ENCODE measurements around the gene DAZAP1.
A peak's percentile ranks its signal among the peaks of the same experiment; 100 is the strongest.

Gene DAZAP1

GRCh38 chr19:1447504-1447903, 40.1 kb downstream of the DAZAP1 start:
- ATAC-seq: no peak
- no peak for TF ChIP-seq PATZ1 (CRISPR knock-in tag; IDR thresholded peaks at IDR 0.05; ENCODE audit: borderline replicate concordance)

GRCh38 chr19:1447944-1448343, 40.6 kb downstream of the DAZAP1 start:
- no peak for ATAC-seq
- no peak for TF ChIP-seq ZFP3 (CRISPR knock-in tag; IDR thresholded peaks at IDR 0.05)
- TF ChIP-seq, protein P1, sequence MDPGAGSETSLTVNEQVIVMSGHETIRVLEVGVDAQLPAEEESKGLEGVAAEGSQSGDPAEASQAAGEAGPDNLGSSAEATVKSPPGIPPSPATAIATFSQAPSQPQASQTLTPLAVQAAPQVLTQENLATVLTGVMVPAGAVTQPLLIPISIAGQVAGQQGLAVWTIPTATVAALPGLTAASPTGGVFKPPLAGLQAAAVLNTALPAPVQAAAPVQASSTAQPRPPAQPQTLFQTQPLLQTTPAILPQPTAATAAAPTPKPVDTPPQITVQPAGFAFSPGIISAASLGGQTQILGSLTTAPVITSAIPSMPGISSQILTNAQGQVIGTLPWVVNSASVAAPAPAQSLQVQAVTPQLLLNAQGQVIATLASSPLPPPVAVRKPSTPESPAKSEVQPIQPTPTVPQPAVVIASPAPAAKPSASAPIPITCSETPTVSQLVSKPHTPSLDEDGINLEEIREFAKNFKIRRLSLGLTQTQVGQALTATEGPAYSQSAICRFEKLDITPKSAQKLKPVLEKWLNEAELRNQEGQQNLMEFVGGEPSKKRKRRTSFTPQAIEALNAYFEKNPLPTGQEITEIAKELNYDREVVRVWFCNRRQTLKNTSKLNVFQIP (CRISPR knock-in tag; IDR thresholded peaks at IDR 0.05; ENCODE audit: borderline replicate concordance, low read depth): no peak
- TF ChIP-seq ZNF8 (CRISPR knock-in tag; IDR thresholded peaks at IDR 0.05): no peak
- no peak for TF ChIP-seq PATZ1 (CRISPR knock-in tag; IDR thresholded peaks at IDR 0.05; ENCODE audit: borderline replicate concordance)
- no peak for TF ChIP-seq OSR1 (CRISPR knock-in tag; IDR thresholded peaks at IDR 0.05)
- no peak for TF ChIP-seq TCF4 (CRISPR knock-in tag; IDR thresholded peaks at IDR 0.05; ENCODE audit: borderline replicate concordance)
- no peak for TF ChIP-seq ZC3H10 (CRISPR knock-in tag; IDR thresholded peaks at IDR 0.05)
- no peak for TF ChIP-seq ZNF70 (CRISPR knock-in tag; IDR thresholded peaks at IDR 0.05)
- no peak for TF ChIP-seq ZNF565 (CRISPR knock-in tag; conservative IDR thresholded peaks at IDR 0.05; ENCODE audit: low read depth)
- TF ChIP-seq CSDC2 (CRISPR knock-in tag; IDR thresholded peaks at IDR 0.05): no peak
- TF ChIP-seq SNAI2 (CRISPR knock-in tag; IDR thresholded peaks at IDR 0.05): no peak

DNA sequence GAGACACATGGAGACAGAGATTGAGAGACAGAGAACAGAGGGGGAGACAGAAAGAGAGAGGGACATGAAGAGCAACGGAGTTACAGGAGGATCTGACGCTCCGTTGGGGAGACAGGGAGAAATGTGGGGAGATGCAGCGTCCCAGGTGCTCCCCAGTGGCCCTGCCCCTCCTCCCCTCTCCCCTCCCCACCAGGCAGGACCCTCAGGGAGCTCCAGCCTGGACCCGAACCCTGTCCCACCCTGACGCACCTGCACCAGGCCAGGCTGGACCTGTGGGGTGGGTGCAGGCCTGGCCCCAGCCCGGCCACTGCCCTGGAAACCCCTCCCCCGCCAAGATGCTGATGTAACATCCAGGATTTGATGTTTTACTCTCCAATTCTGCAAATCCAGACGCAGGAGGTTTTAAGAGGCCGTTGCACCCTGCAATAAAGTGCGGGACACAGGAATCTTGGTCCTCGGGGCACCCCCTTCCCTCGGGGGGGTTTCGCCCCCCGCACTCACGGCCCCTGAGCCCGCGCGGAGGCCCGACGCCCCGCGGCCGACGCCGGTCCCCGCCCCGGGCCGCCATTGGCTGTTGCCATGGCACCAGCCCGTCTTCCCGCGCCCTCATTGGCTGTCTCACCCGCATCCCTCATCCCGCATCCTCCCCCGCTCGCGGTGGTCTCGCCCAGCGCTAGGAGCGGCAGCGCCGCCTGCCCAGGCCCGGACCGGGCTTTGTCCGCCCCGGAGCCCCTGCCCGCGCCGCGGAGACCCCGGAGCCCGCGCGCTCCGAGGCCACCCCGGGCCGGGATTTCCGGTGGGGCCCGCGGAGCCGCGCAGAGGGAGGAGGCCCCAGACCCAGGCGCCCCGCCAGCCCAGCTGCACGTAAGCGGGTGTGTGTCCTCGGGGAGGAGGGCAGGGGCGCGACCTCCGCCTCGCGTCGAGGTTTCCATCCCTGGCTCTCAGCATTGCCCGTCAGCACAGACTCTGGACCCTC, 42.4 kb downstream of the DAZAP1 start, which contains the start of gene APC2:
TSS of gene APC2 (plus strand) at position 655 of the 976 bp plus-strand sequence. CDS start 2,881 bp downstream, outside the sequence.
- TF ChIP-seq ISL1 (CRISPR knock-in tag; IDR thresholded peaks at IDR 0.05) (no peak), ESRRG (CRISPR knock-in tag; IDR thresholded peaks at IDR 0.05) (no peak), CSRNP3 (CRISPR knock-in tag; IDR thresholded peaks at IDR 0.05) (no peak), RARB (CRISPR knock-in tag; IDR thresholded peaks at IDR 0.05) (no peak), PATZ1 (CRISPR knock-in tag; IDR thresholded peaks at IDR 0.05; ENCODE audit: borderline replicate concordance) (no peak; the same call in 1 of the 2 replicates), ARNTL (CRISPR knock-in tag; IDR thresholded peaks at IDR 0.05; ENCODE audit: borderline replicate concordance, low read depth) (no peak), ZNF565 (CRISPR knock-in tag; conservative IDR thresholded peaks at IDR 0.05; ENCODE audit: low read depth) (no peak), ZNF70 (CRISPR knock-in tag; IDR thresholded peaks at IDR 0.05) (no peak), ZFP3 (CRISPR knock-in tag; IDR thresholded peaks at IDR 0.05) (no peak), PPARA (CRISPR knock-in tag; IDR thresholded peaks at IDR 0.05; ENCODE audit: borderline replicate concordance) (no peak)
- ATAC-seq: peak; percentile 37
